ENCODE data around the gene G3BP2.

- TF ChIP-seq POLR2AphosphoS5 (IDR thresholded peaks at IDR 0.05) (no peak), POLR2A (IDR thresholded peaks at IDR 0.05) (no peak), EP300 (IDR thresholded peaks at IDR 0.05) (no peak)
- TF ChIP-seq, protein P1, sequence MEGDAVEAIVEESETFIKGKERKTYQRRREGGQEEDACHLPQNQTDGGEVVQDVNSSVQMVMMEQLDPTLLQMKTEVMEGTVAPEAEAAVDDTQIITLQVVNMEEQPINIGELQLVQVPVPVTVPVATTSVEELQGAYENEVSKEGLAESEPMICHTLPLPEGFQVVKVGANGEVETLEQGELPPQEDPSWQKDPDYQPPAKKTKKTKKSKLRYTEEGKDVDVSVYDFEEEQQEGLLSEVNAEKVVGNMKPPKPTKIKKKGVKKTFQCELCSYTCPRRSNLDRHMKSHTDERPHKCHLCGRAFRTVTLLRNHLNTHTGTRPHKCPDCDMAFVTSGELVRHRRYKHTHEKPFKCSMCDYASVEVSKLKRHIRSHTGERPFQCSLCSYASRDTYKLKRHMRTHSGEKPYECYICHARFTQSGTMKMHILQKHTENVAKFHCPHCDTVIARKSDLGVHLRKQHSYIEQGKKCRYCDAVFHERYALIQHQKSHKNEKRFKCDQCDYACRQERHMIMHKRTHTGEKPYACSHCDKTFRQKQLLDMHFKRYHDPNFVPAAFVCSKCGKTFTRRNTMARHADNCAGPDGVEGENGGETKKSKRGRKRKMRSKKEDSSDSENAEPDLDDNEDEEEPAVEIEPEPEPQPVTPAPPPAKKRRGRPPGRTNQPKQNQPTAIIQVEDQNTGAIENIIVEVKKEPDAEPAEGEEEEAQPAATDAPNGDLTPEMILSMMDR (IDR thresholded peaks at IDR 0.05): no peak
These were observed 1.9 kb upstream of the G3BP2 start for GRCh38 chr4:75675004-75675531.
